Prostate gland (tissue), 2 donors: ENCODE results near the gene SLX4. TPM values are rescaled to one million over a fixed set of nuclear protein-coding genes. Genes with fewer than 3 reads are reported as not detected.

Experiments
- total RNA-seq, 2 donors: library from RNA; depleted of rRNA; stranded (reverse); fragments of >200 nt; gene quantifications; one replicate each; pipeline ENCODE4 v1.1.0, GENCODE V29; 2016

The SLX4 gene
- total RNA-seq, 2 donors from 2014 or later: 4.9 to 14.7 TPM

Other genes starting within 250 kb of the SLX4 start
- gene ZSCAN32, start 210.6 kb downstream of the SLX4 start, total RNA-seq: 10 to 100 TPM; 15.2 to 17.4 TPM
- gene ZNF174, start 210.4 kb downstream of the SLX4 start, total RNA-seq: 10 to 100 TPM; 11.2 to 19.8 TPM
- 1 to 10 TPM; 2.1 to 9.5 TPM for gene ZNF597, start 168.1 kb downstream of the SLX4 start, total RNA-seq
- gene NAA60, start 167.9 kb downstream of the SLX4 start, total RNA-seq: 10 to 100 TPM; 48.1 to 99.2 TPM
- 1 to 10 TPM in 1 of 2 donors, not detected in 1; 1.1 TPM for gene C16orf90, start 116.1 kb downstream of the SLX4 start, total RNA-seq
- 10 to 100 TPM; 17.9 to 35.1 TPM for gene CLUAP1, start 110.6 kb downstream of the SLX4 start, total RNA-seq
- under 1 TPM; 0.85 to 0.87 TPM for gene NLRC3, start 34.2 kb downstream of the SLX4 start, total RNA-seq
- gene DNASE1, start 43.1 kb upstream of the SLX4 start, total RNA-seq: 10 to 100 TPM; 41.9 to 50.6 TPM
- gene TRAP1, start 105.9 kb upstream of the SLX4 start, total RNA-seq: 10 to 100 TPM; 71.2 to 88.6 TPM